Subcutaneous abdominal adipose tissue (tissue), 5 donors: Measurements from ENCODE around the gene NHERF1.
A peak's percentile ranks its signal among the peaks of the same experiment; 100 is the strongest.

Source experiments
- H3K27ac ChIP-seq: one replicate; pipeline ENCODE4 v1.7.0; 2013; ENCODE audit warnings: low read depth, mild to moderate bottlenecking, inconsistent platforms, low read length, moderate library complexity
- H3K27me3 ChIP-seq, 5 donors: one replicate each; pipeline ENCODE4 v1.7.0; 2013; ENCODE audit warnings: low read length in 5 of 5, inconsistent platforms in 1 of 5; ENCODE audit not compliant: control insufficient read depth in 5 of 5, insufficient read depth in 4 of 5
- H3K36me3 ChIP-seq, 5 donors: one replicate each; pipeline ENCODE4 v1.7.0; 2013; ENCODE audit warnings: low read length in 5 of 5; ENCODE audit not compliant: control insufficient read depth in 5 of 5, insufficient read depth in 5 of 5
- H3K4me1 ChIP-seq, 5 donors: one replicate each; pipeline ENCODE4 v1.7.0; 2013; ENCODE audit warnings: low read length in 5 of 5, mild to moderate bottlenecking in 3 of 5, moderate library complexity in 1 of 5; ENCODE audit not compliant: control insufficient read depth in 5 of 5, insufficient read depth in 5 of 5
- H3K4me3 ChIP-seq, 5 donors: one replicate each; pipeline ENCODE4 v1.7.0; 2013; ENCODE audit warnings: low read length in 5 of 5, low read depth in 1 of 5
- H3K9ac ChIP-seq, 5 donors: one replicate each; pipeline ENCODE4 v1.7.0; 2013; ENCODE audit warnings: low read length in 5 of 5, mild to moderate bottlenecking in 4 of 5, moderate library complexity in 3 of 5
- H3K9me3 ChIP-seq, 5 donors: one replicate each; pipeline ENCODE4 v1.7.0; 2013; ENCODE audit warnings: low read length in 5 of 5; ENCODE audit not compliant: control insufficient read depth in 5 of 5
- donor health status: healthy.
- donor health status: healthy.
- donor health status: healthy.
- donor health status: healthy.
- donor health status: healthy.

Gene NHERF1

DNA sequence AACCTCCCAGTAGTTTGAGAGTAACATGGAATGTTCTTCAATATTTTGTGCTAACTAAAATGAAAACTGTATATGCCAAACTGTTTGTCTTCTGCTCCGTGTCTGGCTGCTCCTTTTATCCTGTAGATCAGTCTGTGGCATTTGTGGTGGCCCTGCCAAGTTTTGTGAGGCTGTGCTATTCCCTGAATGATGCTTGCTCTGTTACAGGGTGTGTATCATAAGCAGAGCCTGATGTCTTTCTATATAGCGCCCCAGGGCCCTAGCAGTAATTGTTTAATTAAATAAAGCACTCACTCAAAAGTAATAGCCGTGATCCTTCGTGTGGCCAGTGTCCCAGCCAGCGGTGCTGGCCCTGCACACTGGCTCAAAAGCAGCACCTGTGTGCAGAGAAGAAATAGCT is 55.5 kb downstream of the NHERF1 start:
- Histone ChIP-seq H3K4me3 (no peak overlapping the region), H3K36me3 (peaks cover 0 to 78% (median 51%) of the 10 kb centered on the region in 5 donors), H3K27ac (no peak overlapping the region), H3K27me3 (no peaks in the 10 kb centered on the region), H3K9ac (no peak overlapping the region), H3K4me1 (peaks cover 0 to 14% (median 0%) of the 10 kb centered on the region in 5 donors), H3K9me3 (no peaks in the 10 kb centered on the region)

DNA sequence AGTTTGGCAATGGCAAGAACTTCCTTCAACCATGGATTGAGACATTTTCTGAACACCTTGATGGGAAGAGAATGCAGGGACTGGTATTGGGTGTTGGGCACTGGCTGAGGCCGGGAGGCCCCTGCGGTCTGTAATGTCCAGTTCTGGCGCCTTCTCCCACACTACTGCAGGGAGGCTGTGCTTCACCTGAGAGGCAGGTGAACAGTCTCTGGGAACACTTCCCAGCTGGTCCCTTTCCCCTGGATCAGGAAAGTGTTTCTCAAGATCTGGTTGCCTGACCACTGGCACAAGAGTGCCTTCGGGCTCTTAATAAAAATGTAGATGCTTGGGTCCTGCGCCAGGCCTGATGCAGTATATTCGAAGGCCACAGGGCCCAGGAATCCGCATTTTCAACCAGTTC is 56.3 kb downstream of the NHERF1 start:
- H3K9me3 ChIP-seq, result no peaks in the 10 kb centered on the region
- no peak overlapping the region for H3K27ac ChIP-seq

DNA sequence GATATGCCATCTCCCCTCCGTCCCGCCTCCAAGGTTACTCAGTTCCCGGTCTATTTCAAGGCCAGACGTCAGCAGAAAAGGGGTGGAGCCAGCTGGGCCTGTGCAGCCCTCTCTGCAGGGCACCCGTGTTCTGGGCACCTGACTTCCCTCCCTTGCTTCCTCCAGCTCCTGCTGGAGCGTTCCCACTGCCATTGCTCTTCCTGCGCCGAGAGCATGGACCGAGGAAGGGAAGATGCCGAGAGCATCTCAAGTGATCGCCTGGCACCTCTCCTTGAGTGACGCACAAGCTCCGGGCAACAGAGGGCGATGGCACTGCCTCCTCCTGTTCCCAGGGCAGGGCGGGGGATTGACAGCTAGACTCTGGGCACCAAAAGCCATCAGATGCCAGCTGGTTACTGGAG is 57.2 kb downstream of the NHERF1 start:
- H3K4me1 ChIP-seq, result peaks cover 0 to 29% (median 2%) of the 10 kb centered on the region in 5 donors

More for the DNA sequence above, 56.3 kb downstream of the NHERF1 start:
- Histone ChIP-seq H3K4me3 (no peak overlapping the region), H3K27me3 (no peaks in the 10 kb centered on the region), H3K36me3 (peaks cover 0 to 71% (median 44%) of the 10 kb centered on the region in 5 donors), H3K4me1 (peaks cover 0 to 20% (median 0%) of the 10 kb centered on the region in 5 donors), H3K9ac (no peak overlapping the region)

DNA sequence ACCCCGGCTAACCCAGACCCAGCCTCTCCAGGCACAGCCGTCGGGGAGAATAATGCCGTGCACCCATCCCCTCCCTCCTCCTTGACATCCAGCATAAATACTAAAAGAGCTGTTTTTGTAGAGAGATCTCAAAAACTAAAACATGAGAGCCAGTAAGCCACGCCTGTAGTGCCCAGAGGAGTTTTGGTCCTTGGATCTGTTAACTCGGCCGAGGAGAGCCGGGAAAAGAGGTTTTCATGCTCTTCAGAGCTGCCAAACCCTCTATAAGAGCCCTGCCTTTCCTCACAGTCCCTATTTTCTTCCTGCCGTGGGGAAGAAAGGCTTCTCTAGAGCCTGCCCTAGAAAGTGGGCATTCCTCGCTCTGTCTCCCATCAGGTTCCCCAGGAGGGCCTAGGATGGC is 57.9 kb downstream of the NHERF1 start:
- Histone ChIP-seq H3K27me3 (no peaks in the 10 kb centered on the region), H3K27ac (no peak overlapping the region), H3K9ac (no peak overlapping the region), H3K9me3 (no peaks in the 10 kb centered on the region), H3K36me3 (peaks cover 0 to 63% (median 28%) of the 10 kb centered on the region in 5 donors), H3K4me3 (no peak overlapping the region), H3K4me1 (peaks cover 0 to 36% (median 6%) of the 10 kb centered on the region in 5 donors)

More for the DNA sequence above, 57.2 kb downstream of the NHERF1 start:
- Histone ChIP-seq H3K27ac (no peak overlapping the region), H3K36me3 (peaks cover 0 to 70% (median 35%) of the 10 kb centered on the region in 5 donors), H3K9ac (no peak overlapping the region), H3K4me3 (no peak overlapping the region), H3K9me3 (no peaks in the 10 kb centered on the region), H3K27me3 (no peaks in the 10 kb centered on the region)

DNA sequence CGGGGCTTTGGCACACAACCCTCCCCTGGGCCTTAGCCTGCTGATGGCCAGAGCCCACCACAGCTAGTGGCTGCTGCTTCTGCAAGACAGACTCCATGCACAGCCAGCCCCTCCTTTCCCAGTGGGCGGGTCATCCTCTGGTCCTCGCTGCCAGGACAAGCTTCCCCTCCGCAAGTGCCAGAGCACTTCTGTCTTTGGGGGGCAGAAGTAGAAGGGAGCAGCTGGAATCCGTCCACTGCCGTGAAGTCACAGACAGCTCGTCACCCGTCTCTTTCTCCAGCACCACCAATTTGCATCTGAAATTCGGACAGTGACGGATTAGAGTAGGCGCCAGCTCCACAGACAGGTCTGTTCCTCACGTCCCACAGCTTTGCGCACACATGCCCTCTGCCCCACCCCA is 59.0 kb downstream of the NHERF1 start:
- Histone ChIP-seq H3K4me3 (no peak overlapping the region), H3K9me3 (no peaks in the 10 kb centered on the region), H3K9ac (no peak overlapping the region), H3K27me3 (no peaks in the 10 kb centered on the region), H3K27ac (no peak overlapping the region), H3K36me3 (peaks cover 0 to 55% (median 19%) of the 10 kb centered on the region in 5 donors), H3K4me1 (peaks cover 2 to 44% (median 12%) of the 10 kb centered on the region in 5 donors)

DNA sequence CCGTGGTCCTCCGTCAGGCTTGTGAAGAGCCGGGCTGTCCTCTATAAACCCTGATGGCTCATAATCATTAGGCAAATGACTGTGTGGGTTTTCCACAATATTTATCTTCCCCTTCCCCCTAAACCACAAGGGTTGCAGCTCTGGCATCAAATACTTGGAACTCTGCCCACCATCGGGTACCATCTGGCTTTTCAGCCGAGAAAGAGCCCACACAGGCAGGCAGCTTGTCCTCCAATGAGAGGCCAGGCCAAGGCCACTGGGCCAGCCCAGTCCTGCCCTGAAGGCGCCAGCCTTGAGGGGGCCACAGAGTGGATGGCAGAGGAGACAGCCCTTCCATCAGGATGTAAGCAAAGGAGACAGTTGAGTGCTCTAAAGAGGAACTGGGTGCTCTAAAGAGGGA is 59.5 kb downstream of the NHERF1 start:
- Histone ChIP-seq H3K9me3 (no peaks in the 10 kb centered on the region), H3K9ac (no peak overlapping the region), H3K27me3 (no peaks in the 10 kb centered on the region), H3K4me3 (no peak overlapping the region), H3K36me3 (peaks cover 0 to 55% (median 19%) of the 10 kb centered on the region in 5 donors), H3K27ac (no peak overlapping the region), H3K4me1 (peaks cover 2 to 49% (median 17%) of the 10 kb centered on the region in 5 donors)

DNA sequence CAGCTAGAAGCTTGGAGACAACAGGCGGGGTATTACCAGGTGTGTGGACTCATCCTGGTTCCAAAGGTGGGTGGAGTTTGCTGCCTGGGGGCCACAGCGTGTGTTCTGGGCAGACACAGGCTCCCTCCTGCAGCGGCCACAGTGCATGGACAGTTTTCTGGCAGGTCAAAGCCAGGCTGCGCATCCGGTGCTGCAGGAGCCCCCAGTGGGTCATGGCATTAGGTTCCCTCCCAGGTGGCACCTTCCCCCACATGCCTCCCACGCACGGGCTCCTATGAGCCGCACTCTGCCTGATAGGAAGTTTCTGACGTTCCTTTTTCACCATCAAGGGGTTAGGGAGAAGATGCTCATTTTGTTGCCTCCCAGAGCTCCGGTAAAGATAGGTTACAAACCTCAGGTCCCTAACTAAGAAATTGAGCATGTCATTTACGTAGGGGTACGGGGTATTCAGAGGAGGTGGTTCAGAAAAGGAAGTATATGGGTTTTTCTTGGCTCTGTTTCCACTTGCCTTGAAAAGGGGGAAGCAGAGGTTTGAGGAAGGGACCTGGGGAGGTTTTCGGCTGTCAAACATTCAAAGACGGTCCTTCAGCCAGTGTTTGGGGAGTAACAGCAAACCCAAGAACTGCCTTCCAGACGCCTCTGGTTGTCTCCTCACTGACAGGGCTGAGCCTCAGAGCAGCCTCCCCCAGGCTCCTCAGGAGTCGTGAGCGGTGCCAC is 60.4 kb downstream of the NHERF1 start:
- H3K27ac ChIP-seq, result no peak overlapping the region

DNA sequence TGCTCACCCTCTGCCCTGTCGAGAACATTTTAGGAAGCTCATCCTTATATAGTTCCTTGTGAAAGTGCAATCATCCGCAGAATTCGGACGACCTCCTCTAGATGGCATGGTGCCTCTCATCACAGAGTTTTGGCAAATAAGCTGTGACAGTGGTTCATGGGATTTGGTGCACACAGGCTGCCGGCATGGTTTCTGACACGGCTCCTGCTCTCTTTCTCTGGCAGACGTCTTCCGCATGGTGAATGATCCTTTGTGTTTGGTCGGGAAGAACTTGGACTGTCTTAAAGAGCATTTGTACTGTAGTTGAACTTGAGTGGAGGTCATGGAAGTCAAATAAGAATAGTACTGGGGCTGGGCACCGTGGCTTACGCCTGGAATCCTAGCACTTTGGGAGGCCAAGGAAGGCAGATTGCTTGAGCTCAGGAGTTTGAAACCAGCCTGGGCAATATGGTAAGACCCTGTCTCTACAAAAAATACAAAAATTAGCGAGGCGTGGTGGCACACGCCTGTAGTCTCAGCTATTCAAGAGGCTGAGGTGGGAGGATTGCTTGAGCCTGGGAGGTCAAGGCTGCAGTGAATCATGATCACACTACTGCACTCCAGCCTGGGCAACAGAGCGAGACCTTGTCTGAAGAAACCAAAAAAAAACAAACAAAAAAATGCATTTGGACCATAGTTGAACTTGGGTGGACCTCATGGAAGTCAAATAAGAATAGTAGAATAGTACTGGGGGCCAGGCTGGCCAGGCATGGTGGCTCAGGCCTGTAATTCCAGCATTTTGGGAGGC is 62.5 kb downstream of the NHERF1 start:
- peaks cover 4 to 69% (median 32%) of the 10 kb centered on the region in 5 donors for H3K4me1 ChIP-seq
- peaks cover 0 to 29% (median 9%) of the 10 kb centered on the region in 5 donors for H3K36me3 ChIP-seq
- H3K27me3 ChIP-seq, result no peaks in the 10 kb centered on the region
- no peak overlapping the region for H3K27ac ChIP-seq
- H3K9me3 ChIP-seq, result no peaks in the 10 kb centered on the region
- no peak overlapping the region for H3K9ac ChIP-seq
- no peak overlapping the region for H3K4me3 ChIP-seq

More for the DNA sequence above, 60.4 kb downstream of the NHERF1 start:
- Histone ChIP-seq H3K9me3 (no peaks in the 10 kb centered on the region), H3K9ac (no peak overlapping the region), H3K27me3 (no peaks in the 10 kb centered on the region), H3K36me3 (peaks cover 0 to 49% (median 19%) of the 10 kb centered on the region in 5 donors), H3K4me3 (no peak overlapping the region), H3K4me1 (peaks cover 4 to 58% (median 23%) of the 10 kb centered on the region in 5 donors)

DNA sequence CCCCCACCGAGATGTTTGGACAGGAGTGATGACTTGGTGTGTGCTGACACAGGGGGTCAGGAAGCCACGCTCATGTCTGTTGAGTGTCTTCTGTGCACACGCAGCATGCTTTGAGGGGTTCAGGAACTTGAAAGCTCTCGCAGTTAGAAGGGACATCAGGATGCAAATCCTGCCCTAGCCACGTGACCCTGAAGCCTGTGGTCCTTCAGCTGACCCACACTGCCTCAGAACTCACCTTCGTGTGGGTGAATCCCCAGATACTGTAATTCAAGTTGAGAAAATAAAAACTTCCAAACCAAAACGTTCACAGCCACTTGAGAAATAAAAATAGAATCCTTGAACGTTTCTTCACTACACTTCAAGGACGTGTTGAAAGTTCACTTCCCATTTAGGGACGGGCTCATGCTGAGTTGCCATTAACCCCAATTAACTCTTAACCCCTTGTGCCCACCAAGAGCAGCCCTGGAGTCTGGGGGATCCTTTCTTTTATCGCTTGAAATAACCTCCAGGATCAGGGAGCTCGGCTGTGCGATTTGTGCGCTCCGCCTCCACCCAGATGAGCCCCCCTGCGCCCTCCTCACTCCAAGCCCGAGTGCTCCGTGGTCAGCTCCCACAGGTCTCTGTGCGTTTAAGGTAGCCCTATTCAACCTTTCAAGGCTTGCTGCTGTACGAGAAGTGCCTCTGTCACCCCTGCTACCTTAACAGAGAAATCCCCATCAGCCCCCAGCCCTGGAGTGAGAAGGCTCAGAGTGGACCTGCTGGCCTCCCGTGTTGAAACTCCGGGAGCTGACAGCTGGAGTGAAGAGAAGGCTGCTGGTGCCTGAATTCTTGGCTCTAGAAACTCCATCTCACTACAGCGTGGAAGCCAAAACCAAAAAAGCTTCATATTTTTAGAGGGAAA is 63.9 kb downstream of the NHERF1 start:
- H3K9me3 ChIP-seq, result no peaks in the 10 kb centered on the region
- H3K27me3 ChIP-seq, result no peaks in the 10 kb centered on the region
- peaks cover 0 to 30% (median 14%) of the 10 kb centered on the region in 5 donors for H3K36me3 ChIP-seq
- peaks cover 4 to 66% (median 32%) of the 10 kb centered on the region in 5 donors for H3K4me1 ChIP-seq
- no peak overlapping the region for H3K27ac ChIP-seq
- H3K4me3 ChIP-seq, result peak overlapping the region in 2 of 5 donors; percentile 6 to 39
- H3K9ac ChIP-seq, result peak overlapping the region in 1 of 5 donors; percentile 37
